Brain microvascular endothelial cell (primary cell): ENCODE data around the gene ANKRD40CL.

Experiments used
- DNase-seq: peaks from one replicate; pipeline ENCODE4 v3.0.0-alpha.2; 2020
- H3K27ac ChIP-seq: fragments of 250-450 bp; sonication (Bioruptor Pico); 2 replicates; pipeline ENCODE4 v1.5.1; 2020; ENCODE audit warnings: mild to moderate bottlenecking, moderate library complexity
- H3K27me3 ChIP-seq: fragments of 250-450 bp; sonication (Bioruptor Pico); replicated peaks from 2 replicates; pipeline ENCODE4 v1.5.1; 2020; ENCODE audit warnings: mild to moderate bottlenecking
- H3K36me3 ChIP-seq: fragments of 250-450 bp; sonication (Bioruptor Pico); replicated peaks from 2 replicates; pipeline ENCODE4 v1.5.1; 2020; ENCODE audit warnings: mild to moderate bottlenecking
- H3K4me3 ChIP-seq: 2 replicates; pipeline ENCODE4 v1.5.1; 2011; ENCODE audit warnings: low read depth, mild to moderate bottlenecking, control low read depth, low read length, moderate library complexity
- in situ Hi-C: cut with HindIII; loops from 2 replicates; pipeline ENCODE4 v1.10.0; 2017; ENCODE audit warnings: low sequenced_read_pairs, low pct_ligation_motif_present
- TF ChIP-seq, protein P1 (sequence below): IDR thresholded peaks from 2 replicates; pipeline ENCODE4 v1.5.1; 2011; ENCODE audit warnings: low read depth, mild to moderate bottlenecking, moderate library complexity, low read length, control low read depth, inconsistent platforms; ENCODE audit errors: missing control alignments

The ANKRD40CL gene

DNA sequence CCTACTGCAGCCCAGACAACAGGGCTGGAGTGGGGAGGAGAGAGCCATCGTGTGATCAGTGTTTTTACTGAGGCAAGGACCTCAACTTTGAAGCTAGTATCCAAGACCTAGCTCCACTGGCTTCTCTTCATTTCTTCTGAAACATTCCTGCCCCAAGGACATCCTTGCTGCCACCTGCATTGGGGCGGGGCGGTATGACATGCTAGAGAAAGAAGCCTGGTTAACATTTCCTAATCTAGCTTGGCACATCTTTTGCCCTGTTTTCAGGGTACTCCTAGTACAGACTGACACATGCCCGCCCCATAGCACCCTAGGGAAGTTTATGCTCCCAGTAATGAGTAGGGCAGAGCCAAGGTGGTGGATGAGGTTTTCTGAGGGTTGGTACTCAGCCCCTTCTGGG is 17.8 kb upstream of the ANKRD40CL start:
- Histone ChIP-seq H3K27ac (no peak overlapping the region), H3K4me3 (no peak overlapping the region), H3K27me3 (no peaks in the 10 kb centered on the region), H3K36me3 (no peaks in the 10 kb centered on the region)
- no peak for DNase-seq
- in situ Hi-C loops: no loop called here
- TF ChIP-seq, protein P1, sequence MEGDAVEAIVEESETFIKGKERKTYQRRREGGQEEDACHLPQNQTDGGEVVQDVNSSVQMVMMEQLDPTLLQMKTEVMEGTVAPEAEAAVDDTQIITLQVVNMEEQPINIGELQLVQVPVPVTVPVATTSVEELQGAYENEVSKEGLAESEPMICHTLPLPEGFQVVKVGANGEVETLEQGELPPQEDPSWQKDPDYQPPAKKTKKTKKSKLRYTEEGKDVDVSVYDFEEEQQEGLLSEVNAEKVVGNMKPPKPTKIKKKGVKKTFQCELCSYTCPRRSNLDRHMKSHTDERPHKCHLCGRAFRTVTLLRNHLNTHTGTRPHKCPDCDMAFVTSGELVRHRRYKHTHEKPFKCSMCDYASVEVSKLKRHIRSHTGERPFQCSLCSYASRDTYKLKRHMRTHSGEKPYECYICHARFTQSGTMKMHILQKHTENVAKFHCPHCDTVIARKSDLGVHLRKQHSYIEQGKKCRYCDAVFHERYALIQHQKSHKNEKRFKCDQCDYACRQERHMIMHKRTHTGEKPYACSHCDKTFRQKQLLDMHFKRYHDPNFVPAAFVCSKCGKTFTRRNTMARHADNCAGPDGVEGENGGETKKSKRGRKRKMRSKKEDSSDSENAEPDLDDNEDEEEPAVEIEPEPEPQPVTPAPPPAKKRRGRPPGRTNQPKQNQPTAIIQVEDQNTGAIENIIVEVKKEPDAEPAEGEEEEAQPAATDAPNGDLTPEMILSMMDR: no peak

DNA sequence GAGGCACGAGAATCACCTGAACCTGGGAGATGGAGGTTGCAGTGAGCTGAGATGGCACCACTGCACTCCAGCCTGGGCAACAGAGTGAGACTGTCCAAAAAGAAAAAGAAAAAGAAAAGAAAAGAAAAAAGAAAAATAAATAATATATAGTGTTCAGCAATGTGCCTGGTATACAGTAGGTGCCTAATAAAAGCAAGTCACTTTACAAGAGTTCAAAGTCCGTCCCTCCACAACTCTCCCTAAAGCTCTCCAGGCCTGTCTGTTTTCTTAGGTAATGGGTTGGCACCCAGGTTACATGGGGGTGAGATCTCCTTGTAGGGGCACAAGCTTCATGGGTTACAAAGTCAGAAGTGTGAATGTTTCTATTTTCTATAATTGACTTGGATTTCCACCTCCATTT is 16.6 kb upstream of the ANKRD40CL start:
- TF ChIP-seq, protein P1: no peak
- Histone ChIP-seq H3K36me3 (no peaks in the 10 kb centered on the region), H3K4me3 (no peak overlapping the region), H3K27me3 (no peaks in the 10 kb centered on the region), H3K27ac (no peak overlapping the region)
- in situ Hi-C loops: no loop called here
- no peak for DNase-seq

DNA sequence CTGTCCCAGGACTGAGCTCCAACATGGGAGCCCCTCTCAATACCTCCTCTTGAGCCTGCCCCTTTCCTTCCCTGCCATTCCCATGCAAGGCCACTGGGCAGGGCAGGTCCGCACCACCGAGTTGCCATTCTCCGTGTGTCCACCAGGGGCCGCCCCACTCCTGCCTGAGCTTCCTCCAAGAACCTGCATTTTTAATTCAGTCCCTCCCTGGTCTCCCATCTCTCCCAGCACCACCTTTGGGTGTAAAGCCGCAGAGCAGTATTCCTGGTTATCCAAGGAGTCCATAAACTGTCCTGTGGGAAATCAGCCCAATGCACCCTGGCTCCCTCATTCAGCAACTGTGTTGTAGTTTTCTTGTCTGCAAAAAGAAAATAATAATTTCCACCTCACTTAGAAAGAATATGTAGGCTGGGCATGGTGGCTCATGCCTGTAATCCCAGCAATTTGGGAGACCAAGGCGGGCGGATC is 15.9 kb upstream of the ANKRD40CL start:
- DNase-seq: peak; percentile 87
- TF ChIP-seq, protein P1: peak; percentile 99
- Histone ChIP-seq H3K27me3 (no peaks in the 10 kb centered on the region), H3K4me3 (no peak overlapping the region), H3K36me3 (no peaks in the 10 kb centered on the region), H3K27ac (no peak overlapping the region)
- in situ Hi-C loops: no loop called here

DNA sequence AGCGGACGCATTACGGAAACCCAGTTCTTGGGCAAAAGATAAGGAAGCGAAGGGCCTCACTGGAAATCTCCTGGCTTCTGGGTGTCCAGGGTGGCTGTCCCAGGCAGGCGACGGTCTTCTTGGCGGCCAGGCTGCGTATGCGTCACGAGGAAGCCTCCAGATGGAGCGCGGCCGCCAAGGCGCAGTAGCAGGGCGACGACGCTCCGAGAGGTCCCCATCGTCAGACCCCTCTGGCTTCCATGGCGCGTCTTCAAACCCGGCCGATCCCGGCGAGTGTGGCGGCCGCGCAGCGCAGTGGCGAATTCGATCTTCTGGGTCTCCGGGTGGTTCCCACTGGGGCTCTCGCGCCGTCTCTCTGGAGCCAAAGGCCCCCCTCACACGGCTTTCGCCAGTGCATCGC is 13.8 kb upstream of the ANKRD40CL start:
- no peaks in the 10 kb centered on the region for H3K36me3 ChIP-seq
- H3K4me3 ChIP-seq: peak overlapping the region; percentile 12
- H3K27me3 ChIP-seq: no peaks in the 10 kb centered on the region
- in situ Hi-C loops: no loop called here
- TF ChIP-seq, protein P1: no peak
- no peak overlapping the region for H3K27ac ChIP-seq
- no peak for DNase-seq

DNA sequence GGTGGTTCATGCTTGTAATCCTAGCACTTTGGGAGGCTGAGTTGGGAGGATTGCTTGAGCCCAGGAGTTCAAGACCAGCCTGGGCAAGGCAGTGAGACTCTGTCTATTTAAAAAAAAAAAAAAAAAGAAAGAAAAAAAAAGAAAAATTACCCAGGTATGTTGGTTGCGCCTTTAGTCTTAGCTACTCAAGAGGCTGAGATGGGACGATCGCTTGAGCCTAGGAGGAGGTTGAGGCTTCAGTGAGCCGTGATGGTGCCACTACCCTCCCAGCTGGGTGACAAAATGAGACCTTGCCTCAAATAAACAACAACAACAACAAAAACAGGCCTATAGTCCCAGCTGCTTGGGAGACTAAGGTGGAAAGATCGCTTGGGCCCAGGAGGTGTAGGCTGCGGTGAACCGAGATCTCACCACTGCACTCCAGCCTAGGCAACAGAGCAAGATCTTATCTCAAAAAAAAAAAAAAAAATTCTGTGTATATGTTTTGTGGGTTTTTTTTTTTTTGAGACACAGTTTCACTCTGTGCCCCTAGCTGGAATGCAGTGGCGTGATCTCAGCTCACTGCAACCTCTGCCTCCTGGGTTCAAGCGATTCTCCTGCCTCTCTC is 12.5 kb upstream of the ANKRD40CL start:
- H3K27ac ChIP-seq: no peak overlapping the region
- H3K4me3 ChIP-seq: no peak overlapping the region
- in situ Hi-C loops: no loop called here
- H3K36me3 ChIP-seq: no peaks in the 10 kb centered on the region
- no peaks in the 10 kb centered on the region for H3K27me3 ChIP-seq
- DNase-seq: no peak
- TF ChIP-seq, protein P1: no peak

- no peak overlapping the region for H3K4me3 ChIP-seq
- in situ Hi-C loops: no loop called here
- H3K27me3 ChIP-seq: no peaks in the 10 kb centered on the region
- DNase-seq: no peak
- TF ChIP-seq, protein P1: no peak
- H3K36me3 ChIP-seq: no peaks in the 10 kb centered on the region
- no peak overlapping the region for H3K27ac ChIP-seq
Measured at GRCh38 chr17:50778988-50779387, 11.7 kb upstream of the ANKRD40CL start.
